Nucleus accumbens (tissue), 56 donors: ENCODE data around the gene C5.

Source experiments
- DNase-seq, 56 donors: peaks; one replicate each; lab custom pipeline; 2025; lab: John Stamatoyannopoulos, UW

Gene C5

GRCh38 chr9:120914953-120915352, 135.1 kb downstream of the C5 start:
- DNase-seq, result no peak

DNA sequence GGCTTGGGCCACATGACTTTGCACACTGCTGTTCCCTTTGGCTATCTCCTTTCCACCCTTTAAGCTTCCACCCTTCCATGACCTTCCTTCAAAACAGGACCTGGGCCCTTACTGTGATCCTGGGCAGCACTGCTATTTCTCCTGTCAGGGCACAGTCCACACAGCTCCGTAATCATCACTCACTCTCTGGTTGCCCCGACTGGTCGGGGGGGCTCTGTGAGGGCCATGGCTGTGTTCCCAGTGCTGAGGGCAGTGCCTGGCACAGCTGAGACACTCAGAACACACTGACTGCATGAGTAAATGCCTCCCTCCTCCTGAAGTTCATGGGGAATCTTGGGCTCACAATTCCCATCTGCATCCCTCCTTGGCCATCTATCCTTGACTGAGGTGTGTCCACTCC, 135.7 kb downstream of the C5 start:
- DNase-seq, result peak in 52 of 56 donors; percentile 18 to 89 (median 74)

- peak in 2 of 56 donors; percentile 10 to 33 for DNase-seq
Measured at GRCh38 chr9:120913647-120914264, 136.3 kb downstream of the C5 start.

GRCh38 chr9:120912958-120913646, 137.0 kb downstream of the C5 start:
- DNase-seq, result no peak

GRCh38 chr9:120911295-120911837, 138.7 kb downstream of the C5 start:
- DNase-seq, result no peak

DNA sequence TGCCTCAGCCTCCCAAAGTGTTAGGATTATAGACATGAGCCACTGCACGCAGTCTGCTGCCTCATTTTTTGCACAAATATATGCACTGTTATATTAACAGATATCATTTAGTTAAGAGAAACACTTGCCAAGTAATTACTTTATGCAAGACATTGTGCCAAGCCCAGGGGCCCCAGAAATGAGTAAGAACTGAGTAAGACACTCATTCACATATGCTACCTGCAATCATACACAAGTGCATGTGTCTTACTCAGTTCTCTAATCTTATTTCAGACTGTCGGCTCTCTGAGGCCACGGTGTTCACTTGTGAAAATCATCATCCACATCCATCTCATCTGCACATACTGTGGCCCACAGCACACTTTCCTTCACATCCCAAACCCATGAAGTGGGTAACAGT, 139.4 kb downstream of the C5 start:
- DNase-seq, result no peak

DNA sequence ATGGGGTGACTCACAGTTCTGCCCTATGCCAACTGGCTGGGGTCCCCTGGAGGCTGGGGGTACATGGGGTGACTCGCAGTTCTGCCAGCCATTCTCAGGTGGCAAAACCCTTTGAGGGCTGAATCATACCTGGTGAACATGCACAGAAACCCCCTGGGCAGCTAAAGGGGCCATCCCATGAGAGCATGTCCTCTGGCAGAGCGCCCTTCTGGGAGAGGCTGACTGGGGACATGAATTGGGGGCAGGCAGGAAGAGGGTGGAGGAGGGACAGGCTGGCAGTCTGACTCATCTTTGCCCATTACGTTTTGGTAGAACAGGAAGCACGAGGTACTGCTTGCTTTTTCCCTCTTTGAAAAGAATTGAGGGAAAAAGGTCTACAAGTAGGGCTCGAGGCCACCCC, 140.2 kb downstream of the C5 start:
- DNase-seq, result no peak

DNA sequence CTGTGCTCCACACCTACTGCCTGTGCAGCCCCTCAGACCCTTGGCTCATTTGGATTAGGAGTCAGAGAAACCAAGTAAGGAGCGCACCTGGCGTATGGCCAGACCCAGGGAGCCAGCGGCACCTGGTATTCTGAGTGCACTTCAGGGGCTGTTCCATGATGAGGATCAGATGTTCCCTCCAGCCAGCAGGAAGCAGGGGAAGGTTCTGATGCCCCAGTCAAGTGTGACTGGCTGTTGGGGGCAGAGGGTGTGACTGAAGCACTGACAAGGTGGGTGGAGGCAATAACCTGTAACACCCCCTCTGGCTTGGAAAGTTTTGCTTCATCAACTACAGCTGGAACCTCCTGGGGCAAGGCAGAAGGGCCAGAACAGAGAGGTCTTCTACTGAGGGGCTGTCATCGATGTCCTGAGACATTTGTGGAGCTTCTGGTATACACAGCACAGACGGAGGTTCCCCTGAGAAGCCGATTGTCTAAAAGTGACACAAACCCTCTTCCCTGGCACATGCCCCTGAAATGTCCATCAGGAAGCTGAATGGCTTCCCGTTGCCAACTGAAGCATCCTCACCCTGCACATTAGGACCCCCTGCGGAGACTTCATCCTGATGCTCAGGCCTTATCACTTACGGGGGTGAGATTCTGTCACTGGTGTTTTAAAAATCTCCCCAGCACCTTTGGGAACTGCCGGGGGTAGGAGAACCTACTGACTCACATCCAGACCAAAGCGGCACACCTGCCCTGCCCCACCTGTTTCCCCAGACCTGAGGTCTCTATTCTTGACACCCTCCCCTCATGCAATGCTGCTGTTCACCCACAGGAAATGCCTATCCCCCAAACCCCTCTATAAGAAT, 144.5 kb downstream of the C5 start:
- no peak for DNase-seq

- DNase-seq, result no peak
Measured at GRCh38 chr9:120904978-120905301, 145.1 kb downstream of the C5 start.

GRCh38 chr9:120904061-120904977, 145.8 kb downstream of the C5 start:
- DNase-seq, result no peak

GRCh38 chr9:120902569-120903535, 147.2 kb downstream of the C5 start:
- no peak for DNase-seq
